DMS79 treated with DMSO at 0.1 percent for 48 hours (cell line): Measurements from ENCODE around the gene ZNF256.

Experiments used
- DNase-seq: peaks from one replicate; lab custom pipeline; 2025; lab: John Stamatoyannopoulos, UW

Gene ZNF256

DNA sequence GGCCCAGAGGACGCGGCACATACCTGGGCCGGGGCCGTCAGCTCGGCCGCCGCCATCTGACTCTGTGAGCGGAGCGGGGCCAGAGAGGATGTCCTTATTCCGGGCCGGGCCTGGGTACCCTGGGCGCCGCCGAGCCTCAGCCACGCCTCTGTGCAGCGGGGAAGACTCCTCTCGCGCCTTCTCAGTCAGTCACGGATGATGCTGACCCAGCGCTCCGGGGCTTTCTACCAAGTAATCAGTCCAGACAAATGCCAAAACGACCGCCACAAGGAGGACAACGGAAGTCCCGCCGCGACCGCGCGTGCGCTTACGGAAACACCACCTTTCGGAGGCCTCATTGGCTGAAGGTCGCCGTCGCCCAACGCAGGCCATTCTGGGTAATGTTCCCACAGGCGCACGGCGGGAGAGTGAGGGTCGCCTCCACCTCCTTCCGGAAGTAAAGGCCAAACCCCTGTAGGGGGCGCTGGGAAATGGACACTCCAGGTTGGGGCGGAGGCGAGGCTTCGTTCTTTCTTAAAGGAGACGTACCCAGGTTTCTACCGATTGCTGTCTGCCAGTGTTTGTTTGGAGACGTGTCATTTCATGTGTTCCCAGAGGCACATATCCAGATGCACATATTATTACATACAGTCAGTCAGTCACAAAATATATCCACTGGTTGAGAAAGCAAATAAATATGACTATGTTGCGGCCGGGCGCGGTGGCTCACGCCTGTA, at the start of gene ZNF256:
ZNF256 (minus strand) TSS at position 288 of the 716 bp plus-strand sequence; CDS start at position 56, 232 bp downstream.
- peak; percentile 90 for DNase-seq

- no peak for DNase-seq
These were observed 45.3 kb upstream of the ZNF256 start for GRCh38 chr19:57992841-57993240.

GRCh38 chr19:57978586-57979289, 31.2 kb upstream of the ZNF256 start:
- DNase-seq: no peak

DNA sequence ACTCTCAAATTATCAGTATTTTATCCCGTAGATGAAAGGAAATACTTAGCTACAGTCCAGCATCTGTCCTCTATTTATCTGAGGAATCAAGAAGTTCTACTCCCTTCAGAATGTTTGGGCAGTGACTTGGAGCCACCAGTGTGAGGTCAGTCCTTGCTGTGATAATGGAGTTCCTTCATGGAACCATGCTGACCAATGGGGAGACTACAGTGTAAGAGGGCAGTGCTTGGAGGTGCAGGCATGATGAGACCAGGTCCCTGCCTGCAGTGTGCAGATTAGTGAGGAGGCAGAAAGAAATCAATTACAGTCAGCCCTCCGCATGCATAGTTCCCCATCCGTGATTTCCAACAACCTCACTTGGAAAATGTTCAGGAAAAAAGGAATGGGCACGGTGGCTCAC, 26.9 kb upstream of the ZNF256 start, which contains the start of gene C19orf18:
C19orf18 (minus strand) TSS at position 101 of the 400 bp plus-strand sequence. CDS start 102 bp downstream, outside the sequence.
- no peak for DNase-seq

DNA sequence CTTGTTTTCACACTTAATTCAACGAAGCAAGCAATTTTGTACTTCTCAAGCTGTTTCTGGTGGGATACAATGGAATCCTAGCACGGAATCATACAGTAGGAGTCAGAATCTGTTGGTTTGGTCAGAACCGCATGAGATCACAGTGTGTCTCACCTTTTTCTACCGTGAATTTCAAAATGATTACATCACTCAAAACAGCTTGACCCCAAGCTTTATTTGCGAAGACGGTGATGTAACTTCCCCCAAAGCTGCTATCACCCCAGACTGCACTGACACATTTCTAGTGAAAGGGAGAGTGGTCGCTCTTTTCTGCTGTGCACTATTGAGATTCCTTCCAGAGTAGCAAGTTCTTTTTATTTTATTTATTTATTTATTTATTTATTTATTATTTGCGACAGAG, 17.3 kb upstream of the ZNF256 start:
- no peak for DNase-seq

GRCh38 chr19:57961785-57962184, 14.3 kb upstream of the ZNF256 start:
- DNase-seq: no peak

DNA sequence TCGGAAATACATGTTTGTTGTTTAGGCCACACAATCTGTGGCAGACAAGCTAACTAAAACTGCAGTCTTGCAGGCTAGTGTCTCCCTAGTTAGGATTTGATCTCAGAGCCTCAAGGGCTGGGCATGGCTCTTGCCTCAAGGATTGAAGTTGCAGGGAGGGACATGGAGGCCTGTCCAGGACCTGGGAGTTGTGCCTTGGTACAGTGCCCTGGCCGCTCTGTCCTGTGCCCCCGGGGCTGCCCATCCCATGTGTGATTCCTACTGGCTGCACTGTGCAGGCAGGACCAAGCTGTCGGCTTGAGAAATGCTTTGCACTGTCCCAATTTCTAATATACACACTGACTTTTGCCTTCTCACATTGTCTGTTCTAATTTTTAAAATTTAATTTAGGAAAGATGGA, 7.5 kb upstream of the ZNF256 start:
- DNase-seq: no peak

DNA sequence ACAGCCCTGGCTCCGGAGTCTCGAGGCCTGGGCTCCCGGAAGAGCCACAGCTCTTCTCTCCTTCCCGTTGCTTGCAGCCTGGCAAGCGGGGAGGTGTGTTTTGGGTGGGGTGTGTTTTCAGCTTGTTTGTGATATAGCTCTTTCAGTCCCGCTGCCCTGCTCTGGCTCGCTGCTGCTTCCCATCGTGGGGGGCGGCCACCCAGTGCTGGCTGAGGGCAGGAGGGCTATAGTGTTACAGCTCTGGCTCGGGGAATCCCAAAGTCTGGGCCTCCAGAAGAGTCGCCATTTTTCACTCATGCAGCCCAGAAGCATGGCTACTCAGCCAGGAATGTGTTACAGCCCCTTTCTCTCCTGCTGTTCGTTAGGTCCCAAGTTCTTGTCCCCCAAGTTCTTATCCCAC, 2.2 kb upstream of the ZNF256 start:
- no peak for DNase-seq

DNA sequence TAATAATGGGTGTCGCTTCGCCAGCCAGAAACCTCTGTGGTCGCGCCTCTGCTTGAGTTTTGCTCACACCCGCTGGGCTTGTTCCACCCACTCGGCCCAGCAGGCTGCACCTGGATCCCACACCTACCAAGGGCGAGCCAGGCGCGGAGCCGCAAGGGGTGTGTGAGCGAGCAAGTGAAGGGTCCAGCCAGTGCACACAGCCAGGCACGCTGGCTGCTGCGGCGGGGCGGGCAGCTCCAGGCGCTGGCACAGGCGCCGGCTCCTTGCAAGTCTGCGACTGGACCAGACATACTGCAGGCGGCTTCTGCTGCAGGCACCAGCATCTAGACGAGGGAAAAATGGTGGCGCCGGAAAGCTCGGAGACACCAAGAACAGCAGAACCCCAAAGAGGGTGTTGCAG, 1.8 kb upstream of the ZNF256 start:
- no peak for DNase-seq

- no peak for DNase-seq
These were observed 453 bp downstream of the ZNF256 start for GRCh38 chr19:57947088-57947418.

DNA sequence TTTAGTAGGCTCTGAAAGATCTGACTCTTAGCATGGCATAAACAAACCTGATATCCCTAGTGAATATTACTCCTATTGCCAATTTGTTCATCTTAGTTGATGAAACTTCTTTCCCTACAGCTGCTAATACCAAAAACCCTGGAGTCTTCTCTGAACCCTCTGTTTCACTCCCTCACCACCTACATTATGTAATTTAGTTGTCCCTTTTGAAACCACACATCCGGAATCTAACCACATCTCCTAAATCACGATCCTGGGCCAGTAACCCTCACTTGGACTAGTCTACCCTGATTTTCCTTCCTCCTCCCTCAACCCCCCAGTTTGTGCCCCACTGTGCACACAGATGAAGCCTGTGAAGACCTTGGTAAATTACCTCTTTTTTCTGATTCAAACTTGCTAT, 1.2 kb downstream of the ZNF256 start:
- no peak for DNase-seq

DNA sequence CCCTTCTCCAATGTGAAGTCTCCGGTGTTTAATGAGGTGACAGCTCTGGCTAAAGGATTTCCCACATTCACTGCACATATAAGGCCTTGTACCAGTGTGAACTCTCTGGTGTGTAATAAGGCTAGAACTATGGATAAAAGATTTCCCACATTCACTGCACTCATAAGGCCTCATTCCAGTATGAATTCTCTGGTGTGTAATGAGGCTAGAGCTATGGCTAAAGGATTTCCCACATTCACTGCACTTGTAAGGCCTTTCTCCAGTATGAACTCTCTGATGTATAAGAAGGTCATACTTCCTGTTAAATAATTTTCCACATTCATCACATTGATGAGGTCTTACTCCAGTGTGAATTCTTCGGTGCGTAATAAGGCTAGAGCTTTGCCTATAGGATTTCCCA, 5.9 kb downstream of the ZNF256 start:
- no peak for DNase-seq

- no peak for DNase-seq
These were observed 11.8 kb downstream of the ZNF256 start for GRCh38 chr19:57935731-57936130.

DNA sequence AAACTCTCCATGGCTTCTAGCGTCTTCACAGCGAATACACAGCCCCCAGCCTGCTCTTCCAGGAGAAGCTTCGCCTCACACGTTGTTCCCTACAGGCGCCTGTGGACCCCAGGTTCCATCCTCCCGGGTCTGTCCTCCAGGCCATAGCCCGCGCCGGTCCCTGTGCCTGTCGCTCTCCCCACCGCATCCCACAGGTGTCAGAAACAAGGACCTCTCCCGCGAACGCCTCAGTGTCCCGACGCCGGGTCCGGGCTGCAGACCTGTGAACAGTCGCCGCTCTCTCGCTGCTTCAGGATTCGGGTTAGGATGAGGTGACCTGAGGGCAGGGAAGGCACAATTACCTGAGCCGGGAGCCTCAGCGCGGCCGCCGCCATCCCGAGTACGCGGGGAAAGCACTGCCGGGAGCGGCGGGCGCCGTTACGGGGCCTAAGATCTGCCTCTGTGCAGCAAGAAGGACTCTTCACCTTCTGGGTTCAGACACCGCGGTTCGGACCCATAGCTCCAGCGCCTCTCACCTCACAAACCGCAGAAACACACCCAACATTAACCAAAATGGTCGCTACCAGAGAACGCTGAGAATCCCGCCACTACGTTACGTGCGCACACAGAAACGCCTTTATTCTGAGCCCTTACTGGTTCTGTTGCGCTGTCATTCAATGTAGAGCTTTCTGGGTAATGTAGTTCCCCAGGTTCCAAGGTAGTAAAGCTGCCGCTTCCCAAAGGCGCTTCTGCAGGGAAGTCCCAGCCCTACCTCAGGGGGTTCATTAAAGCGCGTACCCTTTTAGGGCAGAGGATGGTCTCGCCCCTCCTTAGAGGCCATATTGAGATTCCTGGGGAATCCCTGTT, 12.5 kb downstream of the ZNF256 start, which contains the start of gene ZNF418:
ZNF418 (minus strand) TSS at position 583 of the 846 bp plus-strand sequence. CDS start 1,580 bp downstream, outside the sequence.
- no peak for DNase-seq

- no peak for DNase-seq
These were observed 19.9 kb downstream of the ZNF256 start for GRCh38 chr19:57927587-57927986.

DNA sequence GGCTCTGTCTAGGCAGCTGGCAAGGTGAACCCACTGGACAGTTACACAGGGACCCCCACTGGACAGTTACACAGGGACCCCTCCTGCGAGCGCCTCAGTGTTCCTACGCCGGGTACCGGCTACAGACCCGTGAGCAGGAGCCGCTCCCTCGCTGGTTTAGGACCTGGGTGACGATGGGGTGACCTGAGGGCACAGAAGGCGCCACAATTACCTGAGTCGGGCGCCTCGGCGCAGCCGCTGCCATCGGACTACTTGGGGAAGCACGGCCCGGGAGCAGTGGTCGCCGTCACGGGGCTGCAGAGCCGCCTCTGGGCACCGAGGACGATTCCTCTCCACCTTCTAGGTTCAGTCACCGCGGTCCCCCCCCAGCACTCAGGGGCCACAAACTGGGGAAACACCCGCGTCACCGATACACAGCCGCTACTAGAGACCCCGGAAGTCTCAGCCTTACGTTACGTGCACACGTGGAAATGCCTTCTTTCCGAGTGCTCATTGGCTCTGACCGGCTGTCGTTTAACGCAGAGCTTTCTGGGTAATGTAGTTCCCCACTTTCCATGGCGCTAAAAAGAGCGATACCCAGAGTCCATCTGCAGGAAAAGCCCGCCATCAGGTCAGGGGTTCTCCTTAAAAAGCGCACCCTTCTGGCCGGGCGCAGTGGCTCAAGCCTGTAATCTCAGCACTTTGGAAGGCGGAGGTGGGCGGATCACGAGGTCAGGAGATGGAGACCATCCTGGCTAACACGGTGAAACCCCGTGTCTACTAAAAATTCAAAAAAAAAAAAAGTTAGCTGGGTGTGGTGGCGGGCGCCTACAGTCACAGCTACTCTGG, 31.1 kb downstream of the ZNF256 start, which contains the start of gene ZNF417:
ZNF417 (minus strand) TSS at position 425 of the 828 bp plus-strand sequence; CDS start at position 244, 181 bp downstream.
- peak; percentile 96 for DNase-seq

DNA sequence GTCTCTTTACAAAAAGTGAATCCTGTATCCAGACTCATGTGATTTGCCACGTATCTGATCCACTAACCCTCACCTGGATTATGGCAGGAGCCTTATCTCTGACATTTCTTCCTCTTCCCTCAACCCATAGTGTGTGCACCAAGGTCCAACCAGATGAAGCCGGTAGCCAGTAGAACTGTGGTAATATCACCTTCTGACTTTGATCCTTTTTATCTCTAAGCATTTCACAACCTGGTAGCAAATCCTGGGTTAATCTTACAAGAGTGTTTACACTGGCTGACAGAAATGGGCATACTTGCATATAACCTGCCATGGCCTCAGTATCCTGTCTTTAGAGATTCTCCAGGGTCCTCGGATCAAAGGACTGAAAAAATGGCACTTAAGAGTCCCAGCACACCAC, 33.0 kb downstream of the ZNF256 start:
- no peak for DNase-seq

DNA sequence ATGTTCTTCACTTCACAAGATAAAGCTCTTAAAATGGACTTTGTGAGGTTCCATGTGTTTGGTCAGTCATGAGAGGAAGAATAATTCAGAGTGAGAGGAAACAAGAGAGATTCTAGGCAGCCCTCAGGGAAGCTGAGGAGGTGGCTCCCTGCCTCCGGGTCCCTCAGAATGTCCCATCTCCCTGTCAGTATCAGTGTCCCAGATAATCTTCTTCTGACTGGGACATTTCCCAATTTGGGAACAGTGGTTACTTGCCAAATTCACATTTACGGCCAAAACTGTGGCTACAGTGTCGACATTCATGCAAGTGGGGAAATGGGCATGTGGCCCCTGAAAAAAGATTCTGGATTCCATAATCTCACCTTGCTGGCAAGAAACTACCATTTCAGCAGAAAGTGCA, 40.1 kb downstream of the ZNF256 start:
- DNase-seq: no peak

DNA sequence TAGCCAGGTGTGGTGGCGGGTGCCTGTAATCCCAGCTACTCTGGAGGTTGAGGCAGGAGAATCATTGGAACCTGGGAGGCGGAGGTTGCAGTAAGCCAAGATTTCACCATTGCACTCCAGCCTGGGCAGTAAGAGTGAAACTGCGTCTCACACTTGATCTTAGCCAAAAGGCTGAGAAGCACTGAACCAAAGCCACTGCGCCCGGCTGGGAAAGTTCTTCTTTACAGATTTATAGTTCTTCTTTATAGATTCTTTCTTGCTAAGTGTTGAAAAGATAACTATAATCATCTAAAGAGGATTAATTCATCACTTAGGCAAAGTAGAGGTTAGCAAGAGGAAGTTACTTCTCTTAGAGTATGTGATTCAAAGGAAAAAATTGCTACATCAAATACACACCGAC, 42.2 kb downstream of the ZNF256 start:
- DNase-seq: no peak

DNA sequence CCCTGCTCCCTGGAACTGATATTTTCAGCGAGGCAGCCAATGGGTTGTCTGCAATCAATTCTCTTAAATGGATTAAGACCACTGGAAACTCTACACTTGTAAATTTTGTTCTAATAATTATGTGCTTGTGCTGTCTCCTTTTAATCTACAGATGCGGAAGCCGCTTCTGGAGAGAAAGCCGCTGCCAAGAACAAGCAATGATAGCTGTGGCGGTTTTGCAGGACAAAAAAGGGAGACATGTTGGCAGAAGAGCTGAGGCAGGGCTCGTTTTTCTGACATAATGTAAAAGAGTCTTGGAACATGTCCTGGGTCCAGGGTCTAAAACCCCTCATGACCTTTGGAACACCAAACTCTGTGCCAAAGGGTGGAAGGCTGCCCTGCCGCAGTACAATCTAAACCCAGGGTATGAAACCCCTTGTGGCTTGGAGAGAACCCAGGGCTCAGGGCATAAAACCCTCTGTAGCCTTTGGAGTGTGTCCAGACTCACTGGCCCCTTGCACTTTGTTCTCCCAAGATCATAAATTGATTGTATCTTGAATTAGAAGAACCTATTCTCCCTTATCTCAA, 43.8 kb downstream of the ZNF256 start:
- DNase-seq: no peak

DNA sequence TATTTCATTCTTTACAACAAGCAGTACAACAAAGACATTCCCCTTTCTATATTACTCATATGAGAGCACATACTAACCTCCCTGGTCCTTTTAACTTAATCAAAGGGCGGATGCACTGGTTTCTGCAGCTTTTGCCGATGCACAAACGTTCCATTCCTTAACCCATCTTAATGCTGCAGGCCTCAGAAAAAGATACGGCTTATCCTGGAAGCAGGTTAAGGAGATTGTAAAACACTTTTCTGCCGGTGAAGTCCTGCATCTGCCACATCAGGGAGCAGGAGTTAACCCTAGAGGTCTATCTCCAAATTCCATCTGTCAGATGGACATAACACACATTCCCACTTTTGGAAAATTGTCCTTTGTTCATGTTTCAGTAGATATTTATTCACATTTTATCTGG, 47.2 kb downstream of the ZNF256 start:
- DNase-seq: no peak
